GM18526 (cell line): ENCODE results near the gene SMARCD3.

Source experiments
- POLR2A ChIP-seq: IDR thresholded peaks from 3 replicates; pipeline ENCODE4 v1.6.1; 2011; ENCODE audit not compliant: insufficient read length; ENCODE audit errors: extremely low read depth

SMARCD3 gene

DNA sequence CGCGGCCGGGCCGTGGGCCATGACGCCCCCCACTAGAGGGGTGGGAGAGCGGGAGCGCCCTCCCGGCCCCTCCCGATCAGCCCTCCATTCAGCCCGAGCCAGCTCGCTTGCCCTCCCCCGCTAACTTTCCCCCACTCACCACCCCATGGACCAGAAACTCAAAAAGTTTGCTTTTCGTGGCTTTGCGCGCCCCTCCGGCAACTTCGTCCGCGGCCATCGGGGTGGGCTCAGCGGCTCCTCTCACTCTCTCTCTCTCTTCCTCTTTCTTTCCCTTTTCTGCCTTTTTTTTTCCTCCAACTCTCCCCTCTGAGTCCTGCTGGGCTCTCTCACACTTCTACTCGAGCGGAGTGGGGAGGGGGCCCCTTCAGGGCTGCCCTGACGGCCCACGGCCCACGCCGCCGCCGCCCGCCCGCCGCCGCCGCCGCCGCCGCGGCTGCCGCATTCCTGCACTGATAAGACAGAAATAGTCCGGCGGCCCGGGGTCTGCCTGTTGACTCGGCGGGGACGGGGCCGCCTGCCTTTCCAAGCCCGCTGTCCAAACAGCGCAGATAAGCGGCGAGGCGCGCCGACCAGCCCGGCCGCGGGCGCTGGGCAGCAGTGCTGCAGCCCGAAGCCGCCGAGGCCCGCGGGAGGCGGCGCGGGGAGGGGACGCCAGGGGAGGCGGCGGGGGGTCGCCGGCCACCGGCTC lies at the start of gene SMARCD3:
SMARCD3 (minus strand) TSS at position 349 of the 688 bp plus-strand sequence; CDS start at position 217, 132 bp downstream.
- TF ChIP-seq POLR2A, result no peak

DNA sequence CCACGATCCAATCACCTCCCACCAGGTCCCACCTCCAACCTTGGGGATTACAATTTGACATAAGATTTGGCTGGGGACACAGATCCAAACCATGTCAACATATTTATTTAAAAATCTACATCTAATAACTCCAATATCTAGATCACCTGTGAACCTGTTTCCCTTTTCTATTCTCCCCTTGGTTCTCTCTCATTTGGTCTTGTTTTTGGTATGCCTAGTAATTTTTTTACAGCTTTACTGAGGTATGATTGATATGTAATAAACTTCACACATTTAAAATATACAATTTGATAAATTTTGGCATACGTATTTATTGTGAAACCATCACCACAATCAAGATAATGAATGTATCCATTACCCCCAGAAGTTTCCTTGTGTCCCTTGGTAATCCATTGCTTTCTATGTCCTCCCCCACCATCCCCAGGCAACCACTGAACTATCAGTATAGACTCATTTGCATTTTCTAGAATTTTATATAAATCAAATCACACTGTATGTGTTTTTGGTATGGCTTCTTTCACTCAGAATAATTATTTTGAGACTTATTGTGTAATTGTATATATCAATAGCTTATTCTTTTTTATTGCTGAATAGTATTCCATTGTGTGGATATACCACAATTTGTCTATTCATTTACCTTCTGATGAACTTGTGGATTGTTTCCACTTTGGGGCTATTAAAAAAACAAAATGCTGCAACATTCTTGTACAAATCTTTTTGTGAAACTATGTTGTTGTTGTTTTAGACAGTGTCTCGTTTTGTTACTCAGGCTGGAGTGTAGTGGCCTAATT lies 47.9 kb upstream of the SMARCD3 start:
- TF ChIP-seq POLR2A, result no peak

DNA sequence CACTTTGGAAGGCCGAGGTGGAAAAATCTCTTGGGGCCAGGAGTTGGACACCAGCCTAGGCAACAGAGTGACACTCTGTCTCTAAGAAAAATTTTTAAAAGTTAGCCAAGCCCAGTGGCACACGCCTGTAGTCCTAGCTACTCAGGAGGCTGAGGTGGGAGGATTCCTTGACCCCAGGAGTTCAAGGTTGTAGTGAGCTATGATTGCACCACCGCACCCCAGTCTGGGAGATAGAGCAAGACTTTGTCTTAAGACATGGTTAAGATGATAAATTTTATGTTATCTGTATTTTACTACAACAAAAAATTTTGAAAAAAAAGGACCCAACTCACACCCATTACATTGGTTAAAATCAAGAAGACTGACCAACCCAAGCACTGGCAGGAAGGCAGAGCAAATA lies 44.4 kb upstream of the SMARCD3 start:
- TF ChIP-seq POLR2A, result no peak

DNA sequence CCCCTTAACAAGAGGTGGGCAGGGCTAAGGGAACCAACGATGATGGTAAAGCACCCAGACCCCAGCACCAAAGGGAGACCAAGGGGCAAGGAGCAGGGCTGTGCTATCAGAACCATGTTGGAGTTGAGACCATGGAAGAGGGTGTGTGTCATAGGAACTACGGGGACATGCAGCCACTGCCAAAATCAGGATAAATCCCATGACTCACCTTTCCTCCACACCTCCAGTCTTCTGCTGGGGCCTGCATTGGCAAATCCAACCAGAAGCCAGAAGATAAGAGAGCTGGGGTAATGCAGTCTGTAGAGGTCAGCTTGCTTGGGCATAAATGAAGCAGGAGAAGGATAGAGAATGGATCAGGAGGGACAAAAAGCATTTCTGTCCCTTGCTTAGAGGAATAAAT lies 42.7 kb upstream of the SMARCD3 start:
- no peak for TF ChIP-seq POLR2A

DNA sequence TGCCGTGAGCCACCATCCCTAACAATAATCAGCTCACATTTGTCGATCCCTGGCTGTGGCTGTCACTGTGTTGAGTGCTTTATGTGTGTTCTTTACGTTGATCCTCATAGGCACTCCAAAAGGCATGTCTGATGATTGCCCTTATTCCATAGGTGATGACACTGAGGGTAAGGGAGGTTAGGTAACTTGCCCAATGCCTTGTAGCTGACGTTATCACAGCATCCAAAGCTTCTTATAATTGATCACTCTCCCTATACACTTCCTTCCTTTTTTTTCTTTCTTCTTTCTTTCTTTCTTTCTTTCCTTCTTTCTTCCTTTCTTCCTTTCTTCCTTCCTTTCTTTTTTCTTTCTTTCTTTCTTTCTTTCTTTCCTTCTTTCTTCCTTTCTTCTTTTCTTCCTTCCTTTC lies 41.9 kb upstream of the SMARCD3 start:
- no peak for TF ChIP-seq POLR2A

DNA sequence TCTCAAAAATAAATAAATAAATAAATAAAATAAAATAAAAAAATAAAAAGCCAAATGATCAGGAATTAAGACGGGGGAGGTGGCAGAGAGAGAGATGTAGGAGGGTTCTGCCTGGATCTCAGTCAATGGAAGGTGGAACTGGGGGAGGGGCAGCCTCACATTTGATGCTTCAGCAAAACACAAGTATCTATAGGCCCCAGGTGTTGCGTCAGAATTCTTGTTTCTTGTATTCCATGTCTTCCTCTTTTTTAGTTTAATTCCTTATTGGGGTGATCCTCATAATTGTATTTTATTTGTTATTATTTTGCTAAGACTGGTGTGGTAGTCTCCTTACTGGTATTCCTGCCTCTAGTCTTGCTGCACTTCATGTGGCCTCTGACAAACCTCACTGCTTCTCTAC lies 41.4 kb upstream of the SMARCD3 start:
- no peak for TF ChIP-seq POLR2A

DNA sequence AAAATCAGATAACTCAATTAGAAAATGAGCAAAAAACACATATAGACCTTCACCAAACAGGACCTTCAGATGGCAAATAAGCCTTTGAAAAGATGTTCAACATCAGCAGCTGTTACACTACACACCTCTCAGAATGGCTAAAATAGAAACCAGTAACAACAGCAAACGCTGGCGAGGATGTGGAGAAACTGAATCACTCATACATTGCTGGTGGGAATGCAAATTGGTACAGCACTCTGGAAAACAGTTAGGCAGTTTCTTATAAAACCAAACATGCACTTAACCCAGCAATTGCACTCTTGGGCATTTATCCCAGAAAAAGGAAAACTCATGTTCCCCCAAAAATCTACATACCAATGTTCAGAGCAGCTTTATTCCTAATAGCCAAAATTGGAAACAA lies 37.7 kb upstream of the SMARCD3 start:
- no peak for TF ChIP-seq POLR2A

DNA sequence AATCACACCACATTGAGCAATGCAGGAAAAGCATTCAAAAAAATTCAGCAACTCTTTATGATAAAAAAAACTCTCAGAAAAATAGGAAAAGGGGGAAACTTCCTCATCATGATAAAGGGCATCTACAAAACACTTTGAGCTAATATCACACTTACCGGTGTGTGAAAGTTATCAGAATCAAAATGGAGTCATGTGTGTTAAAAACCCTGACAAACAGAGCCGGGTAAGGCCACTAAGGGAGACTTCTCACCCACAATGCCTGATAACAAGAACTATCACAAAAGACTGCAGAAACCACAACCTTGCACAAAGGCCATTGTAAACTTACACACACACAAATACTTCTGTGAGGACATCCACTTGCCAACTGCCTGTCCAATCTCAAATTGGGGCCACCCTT lies 34.8 kb upstream of the SMARCD3 start:
- no peak for TF ChIP-seq POLR2A

DNA sequence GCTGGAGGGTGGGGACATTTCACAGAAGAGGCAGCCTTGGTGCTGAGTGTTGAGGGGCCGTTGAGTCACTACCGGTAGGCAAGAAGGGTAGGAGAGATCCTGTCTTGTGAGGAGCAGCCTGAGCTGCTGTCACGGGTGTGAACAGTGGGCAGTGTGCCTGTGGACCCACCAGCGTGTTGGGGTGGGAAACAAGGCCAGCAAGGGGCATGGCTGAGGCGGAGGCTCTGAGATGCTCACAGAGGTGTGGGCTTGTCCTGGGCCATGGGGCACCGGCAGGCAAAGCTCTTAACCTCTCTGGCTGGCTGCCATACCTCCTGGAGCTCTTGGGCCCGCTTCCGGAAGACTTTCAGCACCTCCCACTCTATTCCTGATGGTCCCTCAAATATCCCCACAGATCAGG lies 33.6 kb upstream of the SMARCD3 start:
- no peak for TF ChIP-seq POLR2A

DNA sequence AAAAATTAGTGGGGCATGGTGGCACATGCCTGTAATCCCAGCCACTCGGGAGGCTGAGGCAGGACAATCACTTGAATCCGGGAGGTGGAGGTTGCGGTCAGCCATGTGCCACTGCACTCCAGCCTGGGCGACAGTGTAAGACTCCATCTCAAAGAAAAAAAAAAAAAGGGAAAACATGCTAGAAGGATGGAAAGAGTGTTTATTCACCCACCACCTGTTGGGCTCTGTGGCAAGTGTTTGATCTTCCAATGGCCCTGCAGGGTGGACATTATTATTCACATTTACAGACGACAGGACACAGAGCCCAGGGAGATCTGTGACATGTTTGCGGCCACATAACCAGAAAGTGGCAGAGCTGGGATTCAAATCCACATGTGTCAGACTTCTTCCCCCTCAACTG lies 33.2 kb upstream of the SMARCD3 start:
- no peak for TF ChIP-seq POLR2A

DNA sequence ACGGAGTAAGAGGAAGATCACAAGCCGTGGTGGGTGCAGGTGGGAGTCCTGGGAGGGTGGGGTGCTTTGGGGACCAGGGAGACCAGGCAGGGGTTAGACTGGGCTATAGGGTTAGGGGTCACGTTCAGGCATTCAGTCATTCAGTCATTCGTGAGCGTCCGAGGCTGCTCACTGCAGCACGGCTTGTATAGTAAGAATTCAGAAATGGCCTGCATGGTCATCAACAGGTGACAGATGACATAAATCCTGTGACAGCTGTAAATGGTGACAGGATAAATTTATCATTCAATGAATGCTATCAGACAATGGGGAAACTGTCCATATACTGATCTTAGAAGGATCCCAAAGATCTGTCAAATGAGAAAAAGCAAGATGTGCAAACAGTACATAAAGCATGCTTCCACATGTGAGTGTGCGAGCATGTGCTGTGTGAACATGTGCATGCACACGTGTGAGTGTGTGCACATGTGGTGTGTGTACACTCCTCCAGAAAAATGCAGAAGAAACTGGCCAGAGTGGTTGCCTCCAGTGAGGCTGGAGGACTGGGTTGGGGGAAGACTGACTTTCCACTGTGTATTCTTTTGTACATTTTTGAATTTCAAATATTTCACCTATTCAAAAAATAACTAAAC lies 32.0 kb upstream of the SMARCD3 start:
- TF ChIP-seq POLR2A, result no peak

DNA sequence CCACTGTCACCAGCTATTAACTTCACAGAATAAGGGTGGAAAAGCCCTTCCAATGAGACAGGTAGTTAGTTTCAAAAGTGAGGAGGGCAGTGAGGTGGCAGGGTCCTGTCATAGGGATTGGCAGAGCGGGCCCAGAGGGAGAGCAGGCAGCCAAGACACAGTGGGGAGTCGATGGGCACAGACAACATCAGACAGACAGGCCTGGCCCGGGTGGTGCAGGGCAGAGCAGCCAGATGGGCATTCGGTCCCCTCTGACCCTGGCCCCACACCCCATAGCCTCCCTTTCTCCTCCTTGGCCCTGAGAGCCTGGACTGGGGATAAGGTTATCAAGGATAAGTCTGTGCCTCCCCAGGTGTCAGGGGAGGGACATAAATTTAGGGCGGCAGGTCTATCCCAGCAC lies 31.4 kb upstream of the SMARCD3 start:
- no peak for TF ChIP-seq POLR2A

DNA sequence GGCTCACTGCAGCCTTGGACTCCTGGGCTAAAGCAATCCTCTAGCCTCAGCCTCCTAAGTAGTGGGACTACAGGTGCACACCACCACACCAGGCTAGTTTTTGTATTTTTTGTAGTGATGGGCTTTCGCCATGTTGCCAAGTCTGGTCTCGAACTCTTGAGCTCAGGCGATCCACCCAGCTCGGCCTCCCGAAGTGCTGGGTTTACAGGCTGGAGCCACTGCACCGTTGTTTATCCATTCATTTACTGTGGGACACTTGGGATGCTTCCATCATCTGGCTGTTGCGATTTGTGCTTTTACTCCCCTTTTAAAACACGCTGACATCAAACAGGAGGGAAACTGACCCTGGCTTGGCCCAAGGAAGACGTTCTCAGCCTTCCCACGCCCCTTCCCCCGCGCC lies 30.5 kb upstream of the SMARCD3 start:
- no peak for TF ChIP-seq POLR2A

DNA sequence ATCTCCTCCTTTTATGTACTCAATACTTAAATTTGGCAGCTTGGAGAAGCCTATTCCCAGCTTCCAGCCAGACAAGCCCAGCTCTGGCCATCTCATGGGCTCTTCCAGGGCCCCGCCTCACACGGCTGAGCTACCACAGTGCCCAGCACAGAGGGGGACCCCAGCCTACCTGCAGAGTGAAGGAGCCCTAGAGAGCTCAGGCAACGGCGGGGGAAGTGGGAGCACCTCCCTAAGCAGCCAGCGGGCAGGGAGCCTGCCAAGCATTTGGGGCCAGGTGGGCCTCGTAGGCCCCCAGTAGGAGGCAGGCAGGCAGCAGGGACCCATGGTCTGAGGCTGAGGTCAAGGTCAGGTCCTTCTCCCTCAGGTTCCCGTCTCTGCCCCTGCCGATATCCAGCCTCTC lies 29.1 kb upstream of the SMARCD3 start:
- TF ChIP-seq POLR2A, result no peak

DNA sequence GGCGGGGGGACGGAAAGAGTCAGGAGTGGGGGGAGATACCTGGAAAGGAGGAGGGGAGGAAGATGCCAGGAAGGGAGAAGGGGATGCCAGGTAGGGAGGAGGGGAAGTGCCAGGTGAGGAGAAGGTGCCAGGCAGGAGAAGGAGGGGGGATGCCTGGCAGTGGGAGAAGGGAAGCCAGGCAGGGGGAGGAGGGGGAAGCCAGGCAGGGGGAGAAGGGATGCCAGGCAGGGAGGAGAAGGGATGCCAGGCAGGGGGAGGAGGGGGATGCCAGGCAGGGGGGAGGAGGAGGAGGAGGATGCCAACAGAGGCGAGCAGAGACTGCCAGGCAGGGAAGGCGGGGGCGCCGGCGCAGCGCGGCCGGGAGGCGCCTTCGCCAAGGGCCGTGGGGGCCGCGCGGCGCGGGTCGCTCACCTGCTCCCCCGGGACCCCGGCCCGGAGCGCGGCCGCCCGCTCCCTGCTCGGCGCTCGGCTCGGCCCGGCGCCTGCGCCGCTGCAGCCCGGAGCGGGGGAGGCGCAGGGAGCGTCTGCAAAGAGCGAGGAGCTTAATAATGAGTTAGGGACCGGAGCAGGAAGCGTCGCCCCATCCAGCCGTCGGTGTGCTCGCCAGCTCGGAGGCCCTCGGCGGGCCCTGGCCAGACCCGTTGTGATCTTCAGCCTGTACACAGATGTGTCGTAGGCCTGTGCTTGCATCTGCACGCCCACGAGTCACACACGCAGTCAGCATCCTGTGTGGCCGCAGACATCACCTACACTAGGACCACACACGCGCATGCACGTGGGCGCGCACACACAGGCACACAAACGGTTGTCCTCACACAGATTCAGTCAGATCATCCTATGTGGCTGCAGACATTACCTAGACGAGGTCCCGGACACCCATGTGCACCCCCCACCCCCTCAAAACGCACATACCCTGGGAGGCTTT lies 28.4 kb upstream of the SMARCD3 start:
- TF ChIP-seq POLR2A, result no peak
